Thymus (tissue), 11 donors: ENCODE results near the gene WDR37. TPM values are rescaled to one million over a fixed set of nuclear protein-coding genes. Genes with fewer than 3 reads are reported as not detected.

ENCODE experiments used
- DNase-seq, 9 donors: peaks; one replicate each; pipeline ENCODE4 v3.0.0-alpha.2; 2013; ENCODE audit warnings: low spot score in 9 of 9, low read depth in 6 of 9, missing footprints in 1 of 9
- H3K27ac ChIP-seq, 2 donors: one replicate each; pipeline ENCODE4 v1.5.1; 2013; ENCODE audit warnings: control low read depth in 1 of 2, low read depth in 1 of 2, low read length in 1 of 2, mild to moderate bottlenecking in 1 of 2, moderate library complexity in 1 of 2
- H3K27me3 ChIP-seq, 2 donors: one replicate each; pipeline ENCODE4 v1.5.1; 2013; ENCODE audit warnings: low read length in 1 of 2; ENCODE audit not compliant: control insufficient read depth in 2 of 2, insufficient read depth in 1 of 2
- H3K36me3 ChIP-seq, 2 donors: one replicate each; pipeline ENCODE4 v1.5.1; 2013; ENCODE audit warnings: low read length in 1 of 2, mild to moderate bottlenecking in 1 of 2, moderate library complexity in 1 of 2; ENCODE audit not compliant: control insufficient read depth in 2 of 2, insufficient read depth in 2 of 2
- H3K4me1 ChIP-seq, 2 donors: one replicate each; pipeline ENCODE4 v1.5.1; 2013; ENCODE audit warnings: low read length in 2 of 2; ENCODE audit not compliant: control insufficient read depth in 2 of 2, insufficient read depth in 2 of 2
- H3K4me3 ChIP-seq, 2 donors: one replicate each; pipeline ENCODE4 v1.5.1; 2013; ENCODE audit warnings: low read length in 2 of 2, control low read depth in 1 of 2, mild to moderate bottlenecking in 1 of 2
- H3K9me3 ChIP-seq, 2 donors: one replicate each; pipeline ENCODE4 v1.5.1; 2013; ENCODE audit warnings: low read length in 1 of 2, mild to moderate bottlenecking in 1 of 2; ENCODE audit not compliant: control insufficient read depth in 2 of 2, insufficient read depth in 1 of 2
- WGBS: extraction: QIAGEN DNeasy Blood & Tissue Kit; methylation state at CpG from one replicate; pipeline ENCODE4 v1.1.7; 2013; 5-methylcytosine and 5-hydroxymethylcytosine counted together
- polyA plus RNA-seq: library from polyadenylated mRNA; stranded (reverse); fragments of 200-250 nt; gene quantifications from one replicate; pipeline ENCODE4 v1.2.3, GENCODE V29; 2013
- total RNA-seq: library from RNA; stranded (reverse); fragments of 120-200 nt; gene quantifications from one replicate; pipeline ENCODE4 v1.2.4, GENCODE V29; 2013
- donor health status: healthy.

WDR37 gene
- total and polyA plus RNA-seq, 2 donors = 8.5 to 14.0 TPM

- no peak overlapping the region for H3K4me3 ChIP-seq
- H3K27me3 ChIP-seq = no peaks in the 10 kb centered on the region
- peaks cover 8 to 23% of the 10 kb centered on the region in 2 donors for H3K4me1 ChIP-seq
- H3K27ac ChIP-seq = no peak overlapping the region
- DNase-seq = no peak
- 90% methylated on average over 6 of the region's 6 CpGs for WGBS
- peaks cover 0 to 3% of the 10 kb centered on the region in 2 donors for H3K9me3 ChIP-seq
- H3K36me3 ChIP-seq = peaks cover 3 to 17% of the 10 kb centered on the region in 2 donors
Measured at GRCh38 chr10:1045415-1045814, 10.8 kb upstream of the WDR37 start.

GRCh38 chr10:1047937-1048336 lies 8.2 kb upstream of the WDR37 start:
- DNase-seq = no peak
- H3K27me3 ChIP-seq = no peaks in the 10 kb centered on the region
- peaks cover 0 to 3% of the 10 kb centered on the region in 2 donors for H3K9me3 ChIP-seq
- H3K4me3 ChIP-seq = peak overlapping the region; percentile 87 to 91
- H3K4me1 ChIP-seq = peaks cover 11 to 26% of the 10 kb centered on the region in 2 donors
- H3K27ac ChIP-seq = peak overlapping the region; percentile 53 to 100
- 12% methylated on average over 15 of the region's 15 CpGs for WGBS
- peaks cover 9 to 26% of the 10 kb centered on the region in 2 donors for H3K36me3 ChIP-seq

- Histone ChIP-seq H3K36me3 (peaks cover 8 to 22% of the 10 kb centered on the region in 2 donors), H3K27me3 (no peaks in the 10 kb centered on the region), H3K4me1 (peaks cover 11 to 25% of the 10 kb centered on the region in 2 donors), H3K27ac (peak overlapping the region; percentile 99 to 100), H3K4me3 (peak overlapping the region; percentile 87 to 91), H3K9me3 (peaks cover 0 to 3% of the 10 kb centered on the region in 2 donors)
- under 1% methylated on average over 37 of the region's 37 CpGs for WGBS
- DNase-seq = peak in 2 of 9 donors; percentile 55 to 71
Measured at GRCh38 chr10:1048349-1048731, 7.8 kb upstream of the WDR37 start.

- Histone ChIP-seq H3K4me3 (peak within 1 kb of the TSS; percentile 87 to 91), H3K9me3 (peaks cover 0 to 3% of the 10 kb centered on the region in 2 donors), H3K27me3 (no peaks in the 10 kb centered on the region), H3K4me1 (peaks cover 11 to 21% of the 10 kb centered on the region in 2 donors), H3K27ac (peak within 1 kb of the TSS; percentile 99 to 100), H3K36me3 (peaks cover 6 to 19% of the 10 kb centered on the region in 2 donors)
- under 1% methylated on average over 83 of the region's 83 CpGs for WGBS
- DNase-seq = peak; percentile 86 to 98 (median 95)
Measured at GRCh38 chr10:1048732-1049424, 7.3 kb upstream of the WDR37 start, which contains the start of gene IDI1. Gene IDI1, minus strand, starts transcription at chr10:1049119. Its CDS starts 116 bp downstream, at chr10:1049003.

- DNase-seq = no peak
- WGBS = under 1% methylated on average over 34 of the region's 34 CpGs
- H3K27me3 ChIP-seq = no peaks in the 10 kb centered on the region
- peaks cover 6 to 24% of the 10 kb centered on the region in 2 donors for H3K36me3 ChIP-seq
- H3K4me1 ChIP-seq = peaks cover 11 to 15% of the 10 kb centered on the region in 2 donors
- H3K9me3 ChIP-seq = peaks cover 0 to 3% of the 10 kb centered on the region in 2 donors
- peak overlapping the region; percentile 99 to 100 for H3K27ac ChIP-seq
- H3K4me3 ChIP-seq = peak overlapping the region; percentile 87 to 91
Measured at GRCh38 chr10:1049425-1049958, 6.7 kb upstream of the WDR37 start.

- peaks cover 0 to 3% of the 10 kb centered on the region in 2 donors for H3K9me3 ChIP-seq
- H3K27ac ChIP-seq = peak overlapping the region in 1 of 2 donors; percentile 100
- DNase-seq = peak in 1 of 9 donors; percentile 37
- 75% methylated on average over 5 of the region's 5 CpGs for WGBS
- peaks cover 14 to 19% of the 10 kb centered on the region in 2 donors for H3K4me1 ChIP-seq
- peak overlapping the region; percentile 87 to 91 for H3K4me3 ChIP-seq
- peaks cover 6 to 24% of the 10 kb centered on the region in 2 donors for H3K36me3 ChIP-seq
- no peaks in the 10 kb centered on the region for H3K27me3 ChIP-seq
Measured at GRCh38 chr10:1050145-1050544, 6.0 kb upstream of the WDR37 start.

- peak in 1 of 9 donors; percentile 36 for DNase-seq
- Histone ChIP-seq H3K9me3 (peaks cover 0 to 3% of the 10 kb centered on the region in 2 donors), H3K36me3 (peaks cover 6 to 24% of the 10 kb centered on the region in 2 donors), H3K27me3 (no peaks in the 10 kb centered on the region), H3K27ac (peak overlapping the region in 1 of 2 donors; percentile 8), H3K4me3 (no peak overlapping the region), H3K4me1 (peaks cover 14 to 19% of the 10 kb centered on the region in 2 donors)
- 79% methylated on average over 4 of the region's 4 CpGs for WGBS
Measured at GRCh38 chr10:1050554-1050953, 5.6 kb upstream of the WDR37 start.

GRCh38 chr10:1054684-1055083 lies 1.5 kb upstream of the WDR37 start:
- H3K27me3 ChIP-seq = no peaks in the 10 kb centered on the region
- 91% methylated on average over 6 of the region's 6 CpGs for WGBS
- H3K4me1 ChIP-seq = peaks cover 15 to 16% of the 10 kb centered on the region in 2 donors
- H3K36me3 ChIP-seq = peaks cover 6 to 24% of the 10 kb centered on the region in 2 donors
- no peak overlapping the region for H3K4me3 ChIP-seq
- no peaks in the 10 kb centered on the region for H3K9me3 ChIP-seq
- no peak overlapping the region for H3K27ac ChIP-seq
- DNase-seq = no peak

- 1% methylated on average over 26 of the region's 26 CpGs for WGBS
- Histone ChIP-seq H3K27me3 (no peaks in the 10 kb centered on the region), H3K27ac (peak overlapping the region; percentile 55 to 98)
Measured at GRCh38 chr10:1057106-1057657, 997 bp downstream of the WDR37 start.

More at GRCh38 chr10:1057106-1057657, 997 bp downstream of the WDR37 start:
- Histone ChIP-seq H3K9me3 (no peaks in the 10 kb centered on the region), H3K4me1 (peaks cover 17 to 24% of the 10 kb centered on the region in 2 donors), H3K36me3 (peaks cover 6 to 15% of the 10 kb centered on the region in 2 donors), H3K4me3 (peak overlapping the region; percentile 79 to 92)
- peak in 1 of 9 donors; percentile 36 for DNase-seq
